ENCODE data around the gene C16orf96. TPM values are rescaled to one million over a fixed set of nuclear protein-coding genes. Genes with fewer than 3 reads are reported as not detected.

C16orf96 gene
- total and polyA plus RNA-seq, 2 donors (not counting 3 experiments of a cell fraction or from before 2014, with no cell fraction given), result not detected

DNA sequence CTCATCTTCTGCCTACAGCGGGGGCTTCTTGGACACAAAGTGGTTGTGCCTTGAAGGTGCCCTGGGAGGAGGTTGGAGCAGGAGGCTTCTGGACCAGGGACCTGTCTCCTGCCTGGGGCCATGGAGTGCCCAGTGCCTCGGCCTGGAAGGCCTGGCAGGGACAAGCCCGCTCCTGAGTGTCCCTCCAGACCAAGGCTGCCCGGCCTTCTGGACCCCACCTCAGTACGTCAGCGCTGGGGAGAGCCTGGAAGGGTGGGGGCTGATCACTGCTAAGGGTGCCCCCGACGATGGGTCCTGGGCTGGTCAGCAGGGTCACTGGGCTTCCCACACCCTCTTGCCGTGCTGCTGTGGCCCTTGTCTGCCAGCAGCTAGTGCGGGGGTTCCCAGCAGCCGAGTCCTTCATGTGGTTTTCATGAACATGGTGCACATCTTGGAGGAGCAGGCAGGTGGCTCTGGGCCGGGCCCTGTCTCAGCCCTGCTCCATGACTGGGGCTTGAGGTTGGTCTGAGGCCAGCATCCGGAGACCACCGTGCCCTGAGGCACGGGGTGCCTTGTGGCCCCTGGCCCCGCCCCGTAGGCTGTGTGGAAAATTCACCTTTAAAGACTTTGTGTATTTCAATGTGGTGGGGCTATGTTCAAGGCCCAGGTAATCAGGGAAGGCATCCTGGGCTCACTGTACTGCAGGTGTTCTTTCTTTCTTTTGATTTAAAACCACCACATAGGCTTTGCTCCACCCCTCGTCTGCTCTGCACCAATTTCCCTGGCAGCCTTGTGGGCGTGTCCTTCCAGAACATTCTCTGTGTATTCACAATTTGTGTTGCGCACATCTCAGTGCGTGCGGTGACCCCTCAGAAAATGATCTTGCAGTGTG, 90.9 kb downstream of the C16orf96 start:
- Histone ChIP-seq H3K4me3 (replicated peaks in 1 of 3; ENCODE audit: insufficient read depth in 1 of 3, low read depth in 1 of 3, low read length in 3 of 3) (no peak overlapping the region), H3K27ac (ENCODE audit: insufficient read depth, low read depth, low read length) (no peak overlapping the region), H3K27me3 (ENCODE audit: control insufficient read depth in 2 of 2, insufficient read depth in 2 of 2, low read length in 2 of 2) (no peaks in the 10 kb centered on the region), H3K9me3 (replicated peaks; ENCODE audit: control insufficient read depth, insufficient read depth, low read length) (no peaks in the 10 kb centered on the region), H2AFZ (ENCODE audit: low read depth, low read length) (no peak overlapping the region), H3K9me1 (replicated peaks; ENCODE audit: control insufficient read depth, extremely low read depth, insufficient read depth, low read length) (no peaks in the 10 kb centered on the region), H4K20me1 (replicated peaks; ENCODE audit: control insufficient read depth, extremely low read depth, insufficient read depth, low read length) (no peaks in the 10 kb centered on the region), H3K9ac (replicated peaks; ENCODE audit: extremely low read depth, insufficient read depth, low read length) (no peak overlapping the region), H3K79me2 (ENCODE audit: control insufficient read depth, insufficient read depth, low read length) (peaks cover 30% of the 10 kb centered on the region), H3K4me1 (ENCODE audit: control insufficient read depth, extremely low read depth, insufficient read depth, low read length) (no peaks in the 10 kb centered on the region), H3K36me3 (ENCODE audit: control insufficient read depth in 2 of 2, extremely low read depth in 1 of 2, insufficient read depth in 2 of 2, low read length in 2 of 2) (peaks cover 2 to 23% of the 10 kb centered on the region in 2 experiments), H3K4me2 (ENCODE audit: insufficient read depth, low read length) (no peak overlapping the region)
- dilution Hi-C loops (cut with MboI; ENCODE audit: extremely low pct_ligation_motif_present, low sequenced_read_pairs), result no loop called here
- CTCF ChIA-PET, result no interaction called here
- intact Hi-C loops (cut with micrococcal nuclease), result no loop called here
- BruUV-seq (replicated peaks), result no TSS peak
- DNase-seq (ENCODE audit: low read depth, low spot score), result no peak
- no peak for FAIRE-seq
- TF ChIP-seq POLR2AphosphoS5 (IDR thresholded peaks at IDR 0.05; ENCODE audit: insufficient read depth, low read depth, low read length) (no peak), POLR2A (IDR thresholded peaks at IDR 0.05; ENCODE audit: low read depth, low read length) (no peak), GATA2 (IDR thresholded peaks at IDR 0.05; ENCODE audit: insufficient read depth, insufficient read length, low read depth, low read length) (no peak), JUN (IDR thresholded peaks at IDR 0.05; ENCODE audit: borderline replicate concordance, insufficient read depth, insufficient read length, low read depth) (no peak), MYC (IDR thresholded peaks at IDR 0.05; ENCODE audit: low read depth, low read length) (no peak), EZH2 (IDR thresholded peaks at IDR 0.05; ENCODE audit: borderline replicate concordance, low read depth, low read length, severe bottlenecking) (no peak), FOS (IDR thresholded peaks at IDR 0.05; ENCODE audit: borderline replicate concordance, insufficient read depth, low read length) (no peak)
- TF ChIP-seq, protein P1, sequence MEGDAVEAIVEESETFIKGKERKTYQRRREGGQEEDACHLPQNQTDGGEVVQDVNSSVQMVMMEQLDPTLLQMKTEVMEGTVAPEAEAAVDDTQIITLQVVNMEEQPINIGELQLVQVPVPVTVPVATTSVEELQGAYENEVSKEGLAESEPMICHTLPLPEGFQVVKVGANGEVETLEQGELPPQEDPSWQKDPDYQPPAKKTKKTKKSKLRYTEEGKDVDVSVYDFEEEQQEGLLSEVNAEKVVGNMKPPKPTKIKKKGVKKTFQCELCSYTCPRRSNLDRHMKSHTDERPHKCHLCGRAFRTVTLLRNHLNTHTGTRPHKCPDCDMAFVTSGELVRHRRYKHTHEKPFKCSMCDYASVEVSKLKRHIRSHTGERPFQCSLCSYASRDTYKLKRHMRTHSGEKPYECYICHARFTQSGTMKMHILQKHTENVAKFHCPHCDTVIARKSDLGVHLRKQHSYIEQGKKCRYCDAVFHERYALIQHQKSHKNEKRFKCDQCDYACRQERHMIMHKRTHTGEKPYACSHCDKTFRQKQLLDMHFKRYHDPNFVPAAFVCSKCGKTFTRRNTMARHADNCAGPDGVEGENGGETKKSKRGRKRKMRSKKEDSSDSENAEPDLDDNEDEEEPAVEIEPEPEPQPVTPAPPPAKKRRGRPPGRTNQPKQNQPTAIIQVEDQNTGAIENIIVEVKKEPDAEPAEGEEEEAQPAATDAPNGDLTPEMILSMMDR (IDR thresholded peaks at IDR 0.05; ENCODE audit: extremely low read depth in 1 of 2, insufficient read depth in 1 of 2, low read depth in 1 of 2, low read length in 2 of 2), result no peak
- TF ChIP-seq, protein P2, sequence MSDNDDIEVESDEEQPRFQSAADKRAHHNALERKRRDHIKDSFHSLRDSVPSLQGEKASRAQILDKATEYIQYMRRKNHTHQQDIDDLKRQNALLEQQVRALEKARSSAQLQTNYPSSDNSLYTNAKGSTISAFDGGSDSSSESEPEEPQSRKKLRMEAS (IDR thresholded peaks at IDR 0.05; ENCODE audit: insufficient read depth, insufficient read length), result no peak
- POLR2A ChIA-PET, result no interaction called here

Measured in endothelial cell of umbilical vein (primary cell).